Measurements from ENCODE around the gene RRP12.

Gene RRP12

GRCh38 chr10:97435211-97435610 is 34.1 kb upstream of the RRP12 start:
- no peak overlapping the region for H3K4me3 ChIP-seq (ENCODE audit: control insufficient read depth, low read depth, low read length)
- TF ChIP-seq CTCF (conservative IDR thresholded peaks at IDR 0.05; ENCODE audit: control insufficient read depth, insufficient read depth, low read depth, low read length), result no peak
- no peak for DNase-seq (ENCODE audit: low read depth)

GRCh38 chr10:97434557-97434956 is 33.4 kb upstream of the RRP12 start:
- no peak for DNase-seq (ENCODE audit: low read depth)
- TF ChIP-seq CTCF (conservative IDR thresholded peaks at IDR 0.05; ENCODE audit: control insufficient read depth, insufficient read depth, low read depth, low read length), result no peak
- no peak overlapping the region for H3K4me3 ChIP-seq (ENCODE audit: control insufficient read depth, low read depth, low read length)

GRCh38 chr10:97434055-97434454 is 32.9 kb upstream of the RRP12 start:
- no peak overlapping the region for H3K4me3 ChIP-seq (ENCODE audit: control insufficient read depth, low read depth, low read length)
- no peak for DNase-seq (ENCODE audit: low read depth)
- no peak for TF ChIP-seq CTCF (conservative IDR thresholded peaks at IDR 0.05; ENCODE audit: control insufficient read depth, insufficient read depth, low read depth, low read length)

- DNase-seq (ENCODE audit: low read depth), result peak; percentile 52
- H3K4me3 ChIP-seq (ENCODE audit: control insufficient read depth, low read depth, low read length), result peak overlapping the region; percentile 73
- no peak for TF ChIP-seq CTCF (conservative IDR thresholded peaks at IDR 0.05; ENCODE audit: control insufficient read depth, insufficient read depth, low read depth, low read length)
These were observed 27.4 kb upstream of the RRP12 start for GRCh38 chr10:97428572-97428981.

- peak; percentile 46 for DNase-seq (ENCODE audit: low read depth)
- no peak for TF ChIP-seq CTCF (conservative IDR thresholded peaks at IDR 0.05; ENCODE audit: control insufficient read depth, insufficient read depth, low read depth, low read length)
- H3K4me3 ChIP-seq (ENCODE audit: control insufficient read depth, low read depth, low read length), result peak overlapping the region; percentile 73
These were observed 26.5 kb upstream of the RRP12 start for GRCh38 chr10:97427571-97428179.

GRCh38 chr10:97426776-97427570 is 25.8 kb upstream of the RRP12 start:
- no peak for TF ChIP-seq CTCF (conservative IDR thresholded peaks at IDR 0.05; ENCODE audit: control insufficient read depth, insufficient read depth, low read depth, low read length)
- peak overlapping the region; percentile 73 for H3K4me3 ChIP-seq (ENCODE audit: control insufficient read depth, low read depth, low read length)
- no peak for DNase-seq (ENCODE audit: low read depth)

Measured in fibroblast of mammary gland (primary cell).